Fibroblast of skin of left biceps (primary cell): ENCODE data around the gene PSG2.
A peak's percentile ranks its signal among the peaks of the same experiment; 100 is the strongest.
"Not testable (repeated sequence)": the region's sequence is repeated elsewhere in the genome, so short reads cannot be mapped to it uniquely, and the experiment has no call there.

Experiments
- DNase-seq, 2 experiments: peaks; one replicate each; pipeline ENCODE4 v3.0.0-alpha.2; 2013; ENCODE audit warnings: low read depth in 2 of 2

PSG2 gene

GRCh38 chr19:43077881-43078280 lies 4.6 kb downstream of the PSG2 start:
- DNase-seq: not testable (repeated sequence)

- not testable (repeated sequence) for DNase-seq
Measured at GRCh38 chr19:43062418-43062817, 20.1 kb downstream of the PSG2 start.

GRCh38 chr19:43061326-43061725 lies 21.2 kb downstream of the PSG2 start:
- not testable (repeated sequence) for DNase-seq

- not testable (repeated sequence) for DNase-seq
Measured at GRCh38 chr19:43060254-43060653, 22.2 kb downstream of the PSG2 start.

GRCh38 chr19:43059482-43059881 lies 23.0 kb downstream of the PSG2 start:
- not testable (repeated sequence) for DNase-seq

GRCh38 chr19:43058440-43058839 lies 24.1 kb downstream of the PSG2 start:
- not testable (repeated sequence) for DNase-seq

- DNase-seq: not testable (repeated sequence)
Measured at GRCh38 chr19:43047966-43048365, 34.5 kb downstream of the PSG2 start.

- not testable (repeated sequence) for DNase-seq
Measured at GRCh38 chr19:43046578-43046977, 35.9 kb downstream of the PSG2 start.

GRCh38 chr19:43043492-43044180 lies 38.9 kb downstream of the PSG2 start:
- not testable (repeated sequence) for DNase-seq

GRCh38 chr19:43031645-43032044 lies 50.9 kb downstream of the PSG2 start:
- DNase-seq: not testable (repeated sequence)

- no peak for DNase-seq
Measured at GRCh38 chr19:43028866-43029265, 53.6 kb downstream of the PSG2 start.

- not testable (repeated sequence) for DNase-seq
Measured at GRCh38 chr19:43027985-43028384, 54.5 kb downstream of the PSG2 start.

GRCh38 chr19:43027061-43027460 lies 55.4 kb downstream of the PSG2 start:
- not testable (repeated sequence) for DNase-seq

- DNase-seq: not testable (repeated sequence)
Measured at GRCh38 chr19:43026369-43026768, 56.1 kb downstream of the PSG2 start, which contains the start of gene PSG11. PSG11 (minus strand) TSS chr19:43026469; CDS start chr19:43026372, 97 bp downstream.

- peak; percentile 49 to 50 for DNase-seq
Measured at GRCh38 chr19:43022098-43022497, 60.4 kb downstream of the PSG2 start.

- DNase-seq: peak; percentile 3 to 18
Measured at GRCh38 chr19:43021629-43022028, 60.9 kb downstream of the PSG2 start.

- not testable (repeated sequence) for DNase-seq
Measured at GRCh38 chr19:43019588-43019987, 62.9 kb downstream of the PSG2 start.
